ENCODE results near the gene DNAH8.

DNAH8 gene

GRCh38 chr6:39079197-39080125 lies 364.4 kb downstream of the DNAH8 start:
- no peak for DNase-seq

Measured in activated CD4-positive, alpha-beta T cell treated with anti-CD3 and anti-CD28 coated beads, Interleukin-2, amount 50 U/mL, for 48 hours (primary cell).